GM23338 (cell line): ENCODE measurements around the gene NRF1. TPM values are rescaled to one million over a fixed set of nuclear protein-coding genes. Genes with fewer than 3 reads are reported as not detected.
A peak's percentile ranks its signal among the peaks of the same experiment; 100 is the strongest.

ENCODE experiments used
- ATAC-seq: fragments of 200-7000 bp; cut with Tn5 transposase; 3 replicates; pipeline ENCODE4 v1.9.1; 2020
- DNase-seq: peaks from one replicate; pipeline ENCODE4 v3.0.0-alpha.2; 2015; ENCODE audit warnings: low spot score
- H2AFZ ChIP-seq: fragments of 200-600 bp; sonication (generic); 2 replicates; pipeline ENCODE4 v1.8.0; 2016; ENCODE audit warnings: antibody characterized with exemption, mild to moderate bottlenecking, moderate library complexity
- H3F3A ChIP-seq: fragments of 200-600 bp; sonication (generic); replicated peaks from 2 replicates; pipeline ENCODE4 v1.8.0; 2017; ENCODE audit warnings: antibody characterized with exemption, mixed run types, low read depth
- H3K27ac ChIP-seq: fragments of 200-600 bp; sonication (generic); 2 replicates; pipeline ENCODE4 v1.6.1; 2016; ENCODE audit warnings: low read depth
- H3K27me3 ChIP-seq: fragments of 200-600 bp; sonication (generic); 2 replicates; pipeline ENCODE4 v1.8.0; 2016; ENCODE audit warnings: mild to moderate bottlenecking, mixed run types, moderate library complexity; ENCODE audit not compliant: insufficient read depth
- H3K36me3 ChIP-seq: fragments of 200-600 bp; sonication (generic); 2 replicates; pipeline ENCODE4 v1.8.0; 2016; ENCODE audit warnings: mild to moderate bottlenecking; ENCODE audit not compliant: insufficient read depth
- H3K4me1 ChIP-seq: fragments of 200-600 bp; sonication (generic); 2 replicates; pipeline ENCODE4 v1.8.0; 2016; ENCODE audit warnings: mild to moderate bottlenecking, moderate library complexity; ENCODE audit not compliant: insufficient read depth
- H3K4me2 ChIP-seq: fragments of 200-600 bp; sonication (generic); 2 replicates; pipeline ENCODE4 v1.7.1; 2017; ENCODE audit warnings: mixed run types
- H3K4me3 ChIP-seq: fragments of 200-600 bp; sonication (generic); 2 replicates; pipeline ENCODE4 v1.6.1; 2016; ENCODE audit warnings: mixed run types
- H3K79me2 ChIP-seq: fragments of 200-600 bp; sonication (generic); replicated peaks from 2 replicates; pipeline ENCODE4 v1.8.0; 2017; ENCODE audit warnings: mild to moderate bottlenecking; ENCODE audit not compliant: insufficient read depth
- H3K9me2 ChIP-seq: fragments of 200-600 bp; sonication (generic); 2 replicates; pipeline ENCODE4 v1.8.0; 2017; ENCODE audit not compliant: insufficient read depth
- H4K20me1 ChIP-seq: fragments of 200-600 bp; sonication (generic); replicated peaks from 2 replicates; pipeline ENCODE4 v1.8.0; 2017; ENCODE audit warnings: mild to moderate bottlenecking; ENCODE audit not compliant: insufficient read depth
- H3K27ac Mint-ChIP-seq: 2 replicates; pipeline ENCODE4 v1.8.0; 2020; ENCODE audit warnings: inconsistent platforms, mild to moderate bottlenecking, moderate library complexity, mixed read lengths
- H3K27me3 Mint-ChIP-seq: 3 replicates; pipeline ENCODE4 v1.8.0; 2022; ENCODE audit warnings: low read depth, mild to moderate bottlenecking, moderate library complexity, mixed read lengths, inconsistent platforms; ENCODE audit not compliant: insufficient read depth, poor library complexity
- H3K36me3 Mint-ChIP-seq: 3 replicates; pipeline ENCODE4 v1.8.0; 2021; ENCODE audit warnings: low read depth, mild to moderate bottlenecking, inconsistent platforms, moderate library complexity, mixed read lengths
- H3K4me1 Mint-ChIP-seq: 3 replicates; pipeline ENCODE4 v1.8.0; 2020; ENCODE audit warnings: mild to moderate bottlenecking, inconsistent platforms, mixed read lengths
- H3K4me3 Mint-ChIP-seq: 3 replicates; pipeline ENCODE4 v1.8.0; 2021; ENCODE audit warnings: moderate library complexity, mild to moderate bottlenecking, inconsistent platforms, mixed read lengths
- H3K9me3 Mint-ChIP-seq: 3 replicates; pipeline ENCODE4 v1.8.0; 2020; ENCODE audit warnings: moderate library complexity, mild to moderate bottlenecking, inconsistent platforms, mixed read lengths
- CREB1 ChIP-seq: fragments of 250-450 bp; sonication (Bioruptor Pico); IDR thresholded peaks from 2 replicates; pipeline ENCODE4 v1.5.0; 2020; ENCODE audit warnings: low read depth, mild to moderate bottlenecking, moderate library complexity
- EZH2 ChIP-seq: fragments of 200-600 bp; sonication (generic); IDR thresholded peaks from one replicate; pipeline ENCODE4 v1.8.0; 2017; ENCODE audit warnings: antibody characterized with exemption, mild to moderate bottlenecking, low read depth; ENCODE audit not compliant: unreplicated experiment
- EZH2phosphoT487 ChIP-seq: fragments of 200-600 bp; sonication (generic); IDR thresholded peaks from one replicate; pipeline ENCODE4 v1.8.1; 2018; ENCODE audit warnings: antibody characterized with exemption; ENCODE audit not compliant: unreplicated experiment
- JUNB ChIP-seq: IDR thresholded peaks from one replicate; pipeline ENCODE4 v1.6.1; 2016; ENCODE audit warnings: antibody characterized with exemption; ENCODE audit not compliant: unreplicated experiment
- NANOG ChIP-seq: IDR thresholded peaks from 2 replicates; pipeline ENCODE4 v1.6.1; 2016; ENCODE audit warnings: antibody characterized with exemption, borderline replicate concordance
- POLR2AphosphoS5 ChIP-seq: IDR thresholded peaks from 2 replicates; pipeline ENCODE4 v1.6.1; 2016; ENCODE audit warnings: antibody characterized with exemption, low read depth
- STAT1 ChIP-seq: IDR thresholded peaks from one replicate; pipeline ENCODE4 v1.6.1; 2016; ENCODE audit warnings: antibody characterized with exemption; ENCODE audit not compliant: unreplicated experiment
- ZNF114 ChIP-seq: fragments of 250-450 bp; sonication (Bioruptor Pico); IDR thresholded peaks from 2 replicates; pipeline ENCODE4 v1.5.0; 2020; ENCODE audit warnings: mild to moderate bottlenecking, moderate library complexity
- ZNF331 ChIP-seq: fragments of 250-450 bp; sonication (Bioruptor Pico); IDR thresholded peaks from 2 replicates; pipeline ENCODE4 v1.5.0; 2020; ENCODE audit warnings: low read depth, mild to moderate bottlenecking, moderate library complexity
- polyA plus RNA-seq: library from polyadenylated mRNA; unstranded; fragments of >200 nt; fragmentation: Nextera tagmentation; extraction: Ambion mirVana; gene quantifications from 2 replicates; pipeline ENCODE4 v1.2.1, GENCODE V29; 2016
- total RNA-seq: library from RNA; depleted of rRNA; stranded (reverse); fragments of >200 nt; shearing (Covaris generic); gene quantifications from 2 replicates; pipeline ENCODE4 v1.2.3, GENCODE V29; 2014
- TF ChIP-seq, protein P1 (sequence below): IDR thresholded peaks from one replicate; pipeline ENCODE4 v1.6.1; 2018; ENCODE audit warnings: antibody characterized with exemption; ENCODE audit not compliant: unreplicated experiment
- TF ChIP-seq, protein P2 (sequence below), 2 experiments: fragments of 200-600 bp in 1 of 2; sonication (generic) in 1 of 2; conservative IDR thresholded peaks; 2 replicates each; pipeline versions ENCODE4 v1.5.1 to v1.6.1; 2016 to 2017; ENCODE audit warnings: antibody characterized with exemption in 2 of 2, low read depth in 2 of 2, mild to moderate bottlenecking in 2 of 2, moderate library complexity in 1 of 2
- TF ChIP-seq, protein P3 (sequence below): IDR thresholded peaks from 2 replicates; pipeline ENCODE4 v1.6.1; 2016; ENCODE audit warnings: antibody characterized with exemption
- TF ChIP-seq, protein P4 (sequence below): fragments of 250-450 bp; sonication (Bioruptor Pico); IDR thresholded peaks from 2 replicates; pipeline ENCODE4 v1.5.0; 2020; ENCODE audit warnings: mild to moderate bottlenecking, moderate library complexity

NRF1 gene
- total and polyA plus RNA-seq, 2 experiments from 2014 or later: 5.3 to 24.6 TPM

DNA sequence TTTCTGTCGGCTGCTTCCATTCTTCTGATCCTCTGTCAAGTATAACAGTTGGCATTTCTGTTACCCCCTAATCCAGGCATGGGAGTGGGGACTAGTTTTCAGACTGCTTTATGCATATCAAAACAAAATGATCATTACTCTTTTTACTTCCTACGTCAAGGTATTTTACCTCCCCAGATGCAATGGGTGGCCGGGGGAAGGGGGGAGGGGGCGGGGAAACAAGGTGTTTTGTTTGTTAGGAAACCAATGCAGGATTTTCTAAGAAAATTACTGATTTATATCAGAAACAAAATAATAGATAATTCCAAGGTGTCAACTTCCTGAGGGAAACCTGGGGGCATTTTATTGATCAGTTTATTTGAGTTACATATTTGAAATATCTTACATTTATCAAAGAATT is 66.3 kb downstream of the NRF1 start:
- Mint-ChIP-seq H3K9me3 (peaks cover 12% of the 10 kb centered on the region), H3K4me1 (peaks cover 5% of the 10 kb centered on the region; the same call in 2 of the 3 replicates)
- H3K36me3 ChIP-seq: peaks cover 15% of the 10 kb centered on the region

More for the DNA sequence above, 66.3 kb downstream of the NRF1 start:
- Histone ChIP-seq H3F3A (0 out of 2 replicates have a peak, but pooled peaks cover 5% of the 10 kb centered on the region), H2AFZ (no peak overlapping the region), H3K79me2 (no peaks in the 10 kb centered on the region), H3K4me2 (no peak overlapping the region), H4K20me1 (0 out of 2 replicates have a peak, but pooled peaks cover 11% of the 10 kb centered on the region), H3K27me3 (no peaks in the 10 kb centered on the region), H3K9me2 (no peaks in the 10 kb centered on the region), H3K4me1 (peaks cover 3% of the 10 kb centered on the region; the same call in 1 of the 2 replicates), H3K4me3 (no peak overlapping the region), H3K27ac (0 out of 2 replicates have a peak overlapping the region, but pooled peaks have one; percentile 2)
- no peak for DNase-seq
- TF ChIP-seq, protein P1, sequence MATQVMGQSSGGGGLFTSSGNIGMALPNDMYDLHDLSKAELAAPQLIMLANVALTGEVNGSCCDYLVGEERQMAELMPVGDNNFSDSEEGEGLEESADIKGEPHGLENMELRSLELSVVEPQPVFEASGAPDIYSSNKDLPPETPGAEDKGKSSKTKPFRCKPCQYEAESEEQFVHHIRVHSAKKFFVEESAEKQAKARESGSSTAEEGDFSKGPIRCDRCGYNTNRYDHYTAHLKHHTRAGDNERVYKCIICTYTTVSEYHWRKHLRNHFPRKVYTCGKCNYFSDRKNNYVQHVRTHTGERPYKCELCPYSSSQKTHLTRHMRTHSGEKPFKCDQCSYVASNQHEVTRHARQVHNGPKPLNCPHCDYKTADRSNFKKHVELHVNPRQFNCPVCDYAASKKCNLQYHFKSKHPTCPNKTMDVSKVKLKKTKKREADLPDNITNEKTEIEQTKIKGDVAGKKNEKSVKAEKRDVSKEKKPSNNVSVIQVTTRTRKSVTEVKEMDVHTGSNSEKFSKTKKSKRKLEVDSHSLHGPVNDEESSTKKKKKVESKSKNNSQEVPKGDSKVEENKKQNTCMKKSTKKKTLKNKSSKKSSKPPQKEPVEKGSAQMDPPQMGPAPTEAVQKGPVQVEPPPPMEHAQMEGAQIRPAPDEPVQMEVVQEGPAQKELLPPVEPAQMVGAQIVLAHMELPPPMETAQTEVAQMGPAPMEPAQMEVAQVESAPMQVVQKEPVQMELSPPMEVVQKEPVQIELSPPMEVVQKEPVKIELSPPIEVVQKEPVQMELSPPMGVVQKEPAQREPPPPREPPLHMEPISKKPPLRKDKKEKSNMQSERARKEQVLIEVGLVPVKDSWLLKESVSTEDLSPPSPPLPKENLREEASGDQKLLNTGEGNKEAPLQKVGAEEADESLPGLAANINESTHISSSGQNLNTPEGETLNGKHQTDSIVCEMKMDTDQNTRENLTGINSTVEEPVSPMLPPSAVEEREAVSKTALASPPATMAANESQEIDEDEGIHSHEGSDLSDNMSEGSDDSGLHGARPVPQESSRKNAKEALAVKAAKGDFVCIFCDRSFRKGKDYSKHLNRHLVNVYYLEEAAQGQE: no peak
- TF ChIP-seq POLR2AphosphoS5 (no peak), CREB1 (no peak), ZNF114 (CRISPR knock-in tag) (no peak), STAT1 (no peak), NANOG (no peak), ZNF331 (CRISPR knock-in tag) (no peak), JUNB (no peak), EZH2 (no peak), EZH2phosphoT487 (no peak)
- TF ChIP-seq, protein P2, sequence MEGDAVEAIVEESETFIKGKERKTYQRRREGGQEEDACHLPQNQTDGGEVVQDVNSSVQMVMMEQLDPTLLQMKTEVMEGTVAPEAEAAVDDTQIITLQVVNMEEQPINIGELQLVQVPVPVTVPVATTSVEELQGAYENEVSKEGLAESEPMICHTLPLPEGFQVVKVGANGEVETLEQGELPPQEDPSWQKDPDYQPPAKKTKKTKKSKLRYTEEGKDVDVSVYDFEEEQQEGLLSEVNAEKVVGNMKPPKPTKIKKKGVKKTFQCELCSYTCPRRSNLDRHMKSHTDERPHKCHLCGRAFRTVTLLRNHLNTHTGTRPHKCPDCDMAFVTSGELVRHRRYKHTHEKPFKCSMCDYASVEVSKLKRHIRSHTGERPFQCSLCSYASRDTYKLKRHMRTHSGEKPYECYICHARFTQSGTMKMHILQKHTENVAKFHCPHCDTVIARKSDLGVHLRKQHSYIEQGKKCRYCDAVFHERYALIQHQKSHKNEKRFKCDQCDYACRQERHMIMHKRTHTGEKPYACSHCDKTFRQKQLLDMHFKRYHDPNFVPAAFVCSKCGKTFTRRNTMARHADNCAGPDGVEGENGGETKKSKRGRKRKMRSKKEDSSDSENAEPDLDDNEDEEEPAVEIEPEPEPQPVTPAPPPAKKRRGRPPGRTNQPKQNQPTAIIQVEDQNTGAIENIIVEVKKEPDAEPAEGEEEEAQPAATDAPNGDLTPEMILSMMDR (conservative IDR thresholded peaks at IDR 0.05; ENCODE audit: low read depth in 2 of 2): no peak
- TF ChIP-seq, protein P3, sequence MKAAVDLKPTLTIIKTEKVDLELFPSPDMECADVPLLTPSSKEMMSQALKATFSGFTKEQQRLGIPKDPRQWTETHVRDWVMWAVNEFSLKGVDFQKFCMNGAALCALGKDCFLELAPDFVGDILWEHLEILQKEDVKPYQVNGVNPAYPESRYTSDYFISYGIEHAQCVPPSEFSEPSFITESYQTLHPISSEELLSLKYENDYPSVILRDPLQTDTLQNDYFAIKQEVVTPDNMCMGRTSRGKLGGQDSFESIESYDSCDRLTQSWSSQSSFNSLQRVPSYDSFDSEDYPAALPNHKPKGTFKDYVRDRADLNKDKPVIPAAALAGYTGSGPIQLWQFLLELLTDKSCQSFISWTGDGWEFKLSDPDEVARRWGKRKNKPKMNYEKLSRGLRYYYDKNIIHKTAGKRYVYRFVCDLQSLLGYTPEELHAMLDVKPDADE: no peak
- TF ChIP-seq, protein P4, sequence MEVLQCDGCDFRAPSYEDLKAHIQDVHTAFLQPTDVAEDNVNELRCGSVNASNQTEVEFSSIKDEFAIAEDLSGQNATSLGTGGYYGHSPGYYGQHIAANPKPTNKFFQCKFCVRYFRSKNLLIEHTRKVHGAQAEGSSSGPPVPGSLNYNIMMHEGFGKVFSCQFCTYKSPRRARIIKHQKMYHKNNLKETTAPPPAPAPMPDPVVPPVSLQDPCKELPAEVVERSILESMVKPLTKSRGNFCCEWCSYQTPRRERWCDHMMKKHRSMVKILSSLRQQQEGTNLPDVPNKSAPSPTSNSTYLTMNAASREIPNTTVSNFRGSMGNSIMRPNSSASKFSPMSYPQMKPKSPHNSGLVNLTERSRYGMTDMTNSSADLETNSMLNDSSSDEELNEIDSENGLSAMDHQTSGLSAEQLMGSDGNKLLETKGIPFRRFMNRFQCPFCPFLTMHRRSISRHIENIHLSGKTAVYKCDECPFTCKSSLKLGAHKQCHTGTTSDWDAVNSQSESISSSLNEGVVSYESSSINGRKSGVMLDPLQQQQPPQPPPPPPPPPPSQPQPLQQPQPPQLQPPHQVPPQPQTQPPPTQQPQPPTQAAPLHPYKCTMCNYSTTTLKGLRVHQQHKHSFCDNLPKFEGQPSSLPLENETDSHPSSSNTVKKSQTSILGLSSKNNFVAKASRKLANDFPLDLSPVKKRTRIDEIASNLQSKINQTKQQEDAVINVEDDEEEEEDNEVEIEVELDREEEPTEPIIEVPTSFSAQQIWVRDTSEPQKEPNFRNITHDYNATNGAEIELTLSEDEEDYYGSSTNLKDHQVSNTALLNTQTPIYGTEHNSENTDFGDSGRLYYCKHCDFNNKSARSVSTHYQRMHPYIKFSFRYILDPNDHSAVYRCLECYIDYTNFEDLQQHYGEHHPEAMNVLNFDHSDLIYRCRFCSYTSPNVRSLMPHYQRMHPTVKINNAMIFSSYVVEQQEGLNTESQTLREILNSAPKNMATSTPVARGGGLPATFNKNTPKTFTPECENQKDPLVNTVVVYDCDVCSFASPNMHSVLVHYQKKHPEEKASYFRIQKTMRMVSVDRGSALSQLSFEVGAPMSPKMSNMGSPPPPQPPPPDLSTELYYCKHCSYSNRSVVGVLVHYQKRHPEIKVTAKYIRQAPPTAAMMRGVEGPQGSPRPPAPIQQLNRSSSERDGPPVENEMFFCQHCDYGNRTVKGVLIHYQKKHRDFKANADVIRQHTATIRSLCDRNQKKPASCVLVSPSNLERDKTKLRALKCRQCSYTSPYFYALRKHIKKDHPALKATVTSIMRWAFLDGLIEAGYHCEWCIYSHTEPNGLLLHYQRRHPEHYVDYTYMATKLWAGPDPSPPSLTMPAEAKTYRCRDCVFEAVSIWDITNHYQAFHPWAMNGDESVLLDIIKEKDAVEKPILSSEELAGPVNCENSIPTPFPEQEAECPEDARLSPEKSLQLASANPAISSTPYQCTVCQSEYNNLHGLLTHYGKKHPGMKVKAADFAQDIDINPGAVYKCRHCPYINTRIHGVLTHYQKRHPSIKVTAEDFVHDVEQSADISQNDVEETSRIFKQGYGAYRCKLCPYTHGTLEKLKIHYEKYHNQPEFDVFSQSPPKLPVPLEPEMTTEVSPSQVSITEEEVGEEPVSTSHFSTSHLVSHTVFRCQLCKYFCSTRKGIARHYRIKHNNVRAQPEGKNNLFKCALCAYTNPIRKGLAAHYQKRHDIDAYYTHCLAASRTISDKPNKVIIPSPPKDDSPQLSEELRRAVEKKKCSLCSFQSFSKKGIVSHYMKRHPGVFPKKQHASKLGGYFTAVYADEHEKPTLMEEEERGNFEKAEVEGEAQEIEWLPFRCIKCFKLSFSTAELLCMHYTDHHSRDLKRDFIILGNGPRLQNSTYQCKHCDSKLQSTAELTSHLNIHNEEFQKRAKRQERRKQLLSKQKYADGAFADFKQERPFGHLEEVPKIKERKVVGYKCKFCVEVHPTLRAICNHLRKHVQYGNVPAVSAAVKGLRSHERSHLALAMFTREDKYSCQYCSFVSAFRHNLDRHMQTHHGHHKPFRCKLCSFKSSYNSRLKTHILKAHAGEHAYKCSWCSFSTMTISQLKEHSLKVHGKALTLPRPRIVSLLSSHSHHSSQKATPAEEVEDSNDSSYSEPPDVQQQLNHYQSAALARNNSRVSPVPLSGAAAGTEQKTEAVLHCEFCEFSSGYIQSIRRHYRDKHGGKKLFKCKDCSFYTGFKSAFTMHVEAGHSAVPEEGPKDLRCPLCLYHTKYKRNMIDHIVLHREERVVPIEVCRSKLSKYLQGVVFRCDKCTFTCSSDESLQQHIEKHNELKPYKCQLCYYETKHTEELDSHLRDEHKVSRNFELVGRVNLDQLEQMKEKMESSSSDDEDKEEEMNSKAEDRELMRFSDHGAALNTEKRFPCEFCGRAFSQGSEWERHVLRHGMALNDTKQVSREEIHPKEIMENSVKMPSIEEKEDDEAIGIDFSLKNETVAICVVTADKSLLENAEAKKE (CRISPR knock-in tag): no peak
- ATAC-seq: no peak
- Mint-ChIP-seq H3K36me3 (peaks cover 46% of the 10 kb centered on the region), H3K4me3 (no peak overlapping the region), H3K27me3 (peaks cover 2% of the 10 kb centered on the region), H3K27ac (no peak overlapping the region; the same call in 1 of the 2 replicates)
